ENCODE measurements around the gene PDHB.
"Not testable (repeated sequence)": the region's sequence is repeated elsewhere in the genome, so short reads cannot be mapped to it uniquely, and the experiment has no call there.

The PDHB gene

GRCh38 chr3:58437276-58437675, 3.6 kb upstream of the PDHB start:
- DNase-seq (ENCODE audit: low read depth in 3 of 3): not testable (repeated sequence)

- DNase-seq (ENCODE audit: low read depth in 3 of 3): no peak
Measured at GRCh38 chr3:58434990-58435389, 1.4 kb upstream of the PDHB start.

- no peak for DNase-seq (ENCODE audit: low read depth in 3 of 3)
Measured at GRCh38 chr3:58434511-58434910, 879 bp upstream of the PDHB start.

- DNase-seq (ENCODE audit: low read depth in 3 of 3): no peak
Measured at GRCh38 chr3:58434168-58434504, 504 bp upstream of the PDHB start.

GRCh38 chr3:58432905-58433304, 727 bp downstream of the PDHB start:
- DNase-seq (ENCODE audit: low read depth in 3 of 3): no peak

- no peak for DNase-seq (ENCODE audit: low read depth in 3 of 3)
Measured at GRCh38 chr3:58429657-58430056, 4.0 kb downstream of the PDHB start.

GRCh38 chr3:58427661-58428361, 5.8 kb downstream of the PDHB start:
- DNase-seq (ENCODE audit: low read depth in 3 of 3): no peak

GRCh38 chr3:58425782-58426181, 7.8 kb downstream of the PDHB start:
- DNase-seq (ENCODE audit: low read depth in 3 of 3): no peak

GRCh38 chr3:58424613-58425012, 9.0 kb downstream of the PDHB start:
- DNase-seq (ENCODE audit: low read depth in 3 of 3): no peak

GRCh38 chr3:58422756-58423325, 10.8 kb downstream of the PDHB start:
- no peak for DNase-seq (ENCODE audit: low read depth in 3 of 3)

GRCh38 chr3:58421004-58421403, 12.6 kb downstream of the PDHB start:
- DNase-seq (ENCODE audit: low read depth in 3 of 3): no peak

GRCh38 chr3:58419780-58420507, 13.7 kb downstream of the PDHB start:
- no peak for DNase-seq (ENCODE audit: low read depth in 3 of 3)

- no peak for DNase-seq (ENCODE audit: low read depth in 3 of 3)
Measured at GRCh38 chr3:58418227-58418626, 15.4 kb downstream of the PDHB start.

GRCh38 chr3:58417075-58417474, 16.6 kb downstream of the PDHB start:
- DNase-seq (ENCODE audit: low read depth in 3 of 3): no peak

GRCh38 chr3:58416191-58416590, 17.4 kb downstream of the PDHB start:
- DNase-seq (ENCODE audit: low read depth in 3 of 3): no peak

- peak in 2 of 3 donors; percentile 17 to 30 for DNase-seq (ENCODE audit: low read depth in 3 of 3)
Measured at GRCh38 chr3:58414538-58415197, 19.0 kb downstream of the PDHB start.

- DNase-seq (ENCODE audit: low read depth in 3 of 3): no peak
Measured at GRCh38 chr3:58411851-58412830, 21.5 kb downstream of the PDHB start.

GRCh38 chr3:58411036-58411435, 22.6 kb downstream of the PDHB start:
- no peak for DNase-seq (ENCODE audit: low read depth in 3 of 3)

GRCh38 chr3:58409663-58410062, 24.0 kb downstream of the PDHB start:
- no peak for DNase-seq (ENCODE audit: low read depth in 3 of 3)

- no peak for DNase-seq (ENCODE audit: low read depth in 3 of 3)
Measured at GRCh38 chr3:58408906-58409305, 24.7 kb downstream of the PDHB start.

- DNase-seq (ENCODE audit: low read depth in 3 of 3): no peak
Measured at GRCh38 chr3:58404396-58404795, 29.2 kb downstream of the PDHB start.
